ENCODE results near the gene ADAMTSL5. TPM values are rescaled to one million over a fixed set of nuclear protein-coding genes. Genes with fewer than 3 reads are reported as not detected.

Gene ADAMTSL5
- total RNA-seq, 2 donors from 2014 or later = 4.1 to 4.8 TPM

- Histone ChIP-seq H3K4me3 (ENCODE audit: low read length) (no peak overlapping the region), H3K4me1 (ENCODE audit: control insufficient read depth, insufficient read depth, low read length) (no peaks in the 10 kb centered on the region), H3K36me3 (ENCODE audit: control insufficient read depth, insufficient read depth, low read length) (no peaks in the 10 kb centered on the region), H3K9me3 (ENCODE audit: control insufficient read depth, low read length) (no peaks in the 10 kb centered on the region), H3K9ac (ENCODE audit: extremely low read depth, low read length, poor library complexity, severe bottlenecking) (no peak overlapping the region), H3K27ac (ENCODE audit: low read depth, low read length) (no peak overlapping the region), H3K27me3 (ENCODE audit: control insufficient read depth, insufficient read depth, low read length, poor library complexity, severe bottlenecking) (peaks cover 39% of the 10 kb centered on the region)
- peaks cover 59% of the 10 kb centered on the region for H3K27me3 Mint-ChIP-seq (ENCODE audit: insufficient read depth)
- WGBS, 2 experiments (ENCODE audit: insufficient coverage in 1 of 2, insufficient read length in 1 of 2) = 82 to 84% methylated on average over 7 to 8 of the region's 8 CpGs
- peaks cover 3% of the 10 kb centered on the region for H3K9me3 Mint-ChIP-seq
- TF ChIP-seq, protein P1, sequence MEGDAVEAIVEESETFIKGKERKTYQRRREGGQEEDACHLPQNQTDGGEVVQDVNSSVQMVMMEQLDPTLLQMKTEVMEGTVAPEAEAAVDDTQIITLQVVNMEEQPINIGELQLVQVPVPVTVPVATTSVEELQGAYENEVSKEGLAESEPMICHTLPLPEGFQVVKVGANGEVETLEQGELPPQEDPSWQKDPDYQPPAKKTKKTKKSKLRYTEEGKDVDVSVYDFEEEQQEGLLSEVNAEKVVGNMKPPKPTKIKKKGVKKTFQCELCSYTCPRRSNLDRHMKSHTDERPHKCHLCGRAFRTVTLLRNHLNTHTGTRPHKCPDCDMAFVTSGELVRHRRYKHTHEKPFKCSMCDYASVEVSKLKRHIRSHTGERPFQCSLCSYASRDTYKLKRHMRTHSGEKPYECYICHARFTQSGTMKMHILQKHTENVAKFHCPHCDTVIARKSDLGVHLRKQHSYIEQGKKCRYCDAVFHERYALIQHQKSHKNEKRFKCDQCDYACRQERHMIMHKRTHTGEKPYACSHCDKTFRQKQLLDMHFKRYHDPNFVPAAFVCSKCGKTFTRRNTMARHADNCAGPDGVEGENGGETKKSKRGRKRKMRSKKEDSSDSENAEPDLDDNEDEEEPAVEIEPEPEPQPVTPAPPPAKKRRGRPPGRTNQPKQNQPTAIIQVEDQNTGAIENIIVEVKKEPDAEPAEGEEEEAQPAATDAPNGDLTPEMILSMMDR (conservative IDR thresholded peaks at IDR 0.05) = no peak
- no peaks in the 10 kb centered on the region for H3K4me1 Mint-ChIP-seq
- no peak for DNase-seq
- H3K4me3 Mint-ChIP-seq = no peak overlapping the region
- H3K27ac Mint-ChIP-seq = no peak overlapping the region
- no peaks in the 10 kb centered on the region for H3K36me3 Mint-ChIP-seq (ENCODE audit: low read depth)
Observed at GRCh38 chr19:1516395-1516753, 3.6 kb upstream of the ADAMTSL5 start.

DNA sequence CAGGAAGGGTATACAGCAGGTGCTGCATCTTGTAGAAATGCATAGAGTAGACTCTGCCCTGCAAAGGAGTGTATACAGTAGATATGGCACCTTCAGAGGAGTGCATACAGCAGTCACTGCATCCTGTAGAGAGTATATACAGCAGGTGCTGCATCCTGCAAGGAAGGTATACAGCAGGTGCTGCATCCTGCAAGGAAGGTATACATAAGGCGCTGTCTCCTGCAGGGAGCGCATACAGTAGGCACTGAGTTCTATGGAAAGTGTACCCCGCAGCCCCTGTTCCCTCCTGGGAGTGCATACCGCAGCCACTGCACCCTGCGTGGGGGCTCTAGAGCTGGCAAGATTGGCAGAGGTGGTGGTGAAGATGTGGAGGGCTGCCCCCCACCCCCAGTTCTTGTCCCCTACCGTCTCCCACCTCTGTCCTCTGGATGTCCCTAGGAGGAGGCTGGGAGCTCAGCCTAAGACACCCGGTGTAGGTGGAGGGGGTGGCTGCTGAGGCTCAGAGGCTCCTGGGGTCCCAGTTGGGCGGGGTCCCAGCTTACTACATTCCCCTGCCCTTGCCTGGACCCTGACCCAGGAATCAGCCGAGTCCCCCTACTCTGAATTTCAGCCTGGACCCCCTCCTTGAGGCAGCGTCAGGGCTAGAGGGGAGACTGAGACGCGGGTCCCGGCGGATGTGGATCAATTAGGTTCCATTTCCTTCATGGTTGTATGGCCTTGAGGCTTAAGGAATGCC lies 2.3 kb upstream of the ADAMTSL5 start:
- WGBS, 2 experiments (ENCODE audit: insufficient coverage in 1 of 2, insufficient read length in 1 of 2) = 80 to 83% methylated on average over 7 to 13 of the region's 14 CpGs
- Mint-ChIP-seq H3K27me3 (ENCODE audit: insufficient read depth) (peaks cover 60% of the 10 kb centered on the region), H3K27ac (no peak overlapping the region), H3K4me1 (no peaks in the 10 kb centered on the region), H3K4me3 (no peak overlapping the region), H3K9me3 (peaks cover 3% of the 10 kb centered on the region), H3K36me3 (ENCODE audit: low read depth) (no peaks in the 10 kb centered on the region)
- Histone ChIP-seq H3K36me3 (ENCODE audit: control insufficient read depth, insufficient read depth, low read length) (no peaks in the 10 kb centered on the region), H3K4me3 (ENCODE audit: low read length) (no peak overlapping the region), H3K4me1 (ENCODE audit: control insufficient read depth, insufficient read depth, low read length) (peaks cover 6% of the 10 kb centered on the region), H3K9me3 (ENCODE audit: control insufficient read depth, low read length) (no peaks in the 10 kb centered on the region), H3K27me3 (ENCODE audit: control insufficient read depth, insufficient read depth, low read length, poor library complexity, severe bottlenecking) (peaks cover 43% of the 10 kb centered on the region), H3K27ac (ENCODE audit: low read depth, low read length) (no peak overlapping the region), H3K9ac (ENCODE audit: extremely low read depth, low read length, poor library complexity, severe bottlenecking) (no peak overlapping the region)
- no peak for DNase-seq
- TF ChIP-seq, protein P1 (conservative IDR thresholded peaks at IDR 0.05) = no peak

DNA sequence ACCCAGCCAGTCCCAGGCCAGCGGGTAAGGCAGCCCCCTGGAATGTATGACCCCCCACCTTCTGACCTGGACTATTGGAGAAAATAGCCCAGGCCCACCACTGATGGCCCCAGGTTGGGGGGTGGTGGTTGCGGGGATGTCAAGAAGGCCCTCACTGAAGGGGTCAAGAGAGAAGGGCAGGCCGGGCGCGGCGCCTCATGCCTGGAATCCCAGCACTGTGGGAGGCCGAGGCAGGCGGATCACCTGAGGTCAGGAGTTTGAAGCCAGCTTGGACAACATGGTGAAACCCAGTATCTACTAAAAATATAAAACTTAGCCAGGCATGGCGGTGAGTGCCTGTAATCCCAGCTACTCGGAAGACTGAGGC lies 1.5 kb upstream of the ADAMTSL5 start:
- peaks cover 7% of the 10 kb centered on the region for H3K4me1 ChIP-seq (ENCODE audit: control insufficient read depth, insufficient read depth, low read length)
- H3K9me3 Mint-ChIP-seq = peaks cover 3% of the 10 kb centered on the region
- H3K27ac Mint-ChIP-seq = no peak overlapping the region
- TF ChIP-seq, protein P1 (conservative IDR thresholded peaks at IDR 0.05) = no peak
- no peak overlapping the region for H3K27ac ChIP-seq (ENCODE audit: low read depth, low read length)
- no peaks in the 10 kb centered on the region for H3K36me3 ChIP-seq (ENCODE audit: control insufficient read depth, insufficient read depth, low read length)
- WGBS, 2 experiments (ENCODE audit: insufficient coverage in 1 of 2, insufficient read length in 1 of 2) = 77 to 78% methylated on average over 3 to 10 of the region's 10 CpGs
- H3K4me3 ChIP-seq (ENCODE audit: low read length) = no peak overlapping the region
- H3K9me3 ChIP-seq (ENCODE audit: control insufficient read depth, low read length) = no peaks in the 10 kb centered on the region
- peaks cover 65% of the 10 kb centered on the region for H3K27me3 Mint-ChIP-seq (ENCODE audit: insufficient read depth)
- DNase-seq = no peak
- H3K9ac ChIP-seq (ENCODE audit: extremely low read depth, low read length, poor library complexity, severe bottlenecking) = no peak overlapping the region
- H3K4me1 Mint-ChIP-seq = peaks cover 3% of the 10 kb centered on the region
- H3K4me3 Mint-ChIP-seq = no peak overlapping the region
- no peaks in the 10 kb centered on the region for H3K36me3 Mint-ChIP-seq (ENCODE audit: low read depth)
- peaks cover 43% of the 10 kb centered on the region for H3K27me3 ChIP-seq (ENCODE audit: control insufficient read depth, insufficient read depth, low read length, poor library complexity, severe bottlenecking)
